ENCODE measurements around the gene LMTK2. TPM values are rescaled to one million over a fixed set of nuclear protein-coding genes. Genes with fewer than 3 reads are reported as not detected.
"Not testable (repeated sequence)": the region's sequence is repeated elsewhere in the genome, so short reads cannot be mapped to it uniquely, and the experiment has no call there.

LMTK2 gene
- total RNA-seq, 1 experiment from 2014 or later, result 9.3 TPM

- DNase-seq (ENCODE audit: low spot score), result no peak
Observed at GRCh38 chr7:98105942-98106544, 619 bp upstream of the LMTK2 start.

GRCh38 chr7:98107313-98107721, 655 bp downstream of the LMTK2 start:
- no peak for DNase-seq (ENCODE audit: low spot score)

GRCh38 chr7:98110249-98111022, 3.8 kb downstream of the LMTK2 start:
- no peak for DNase-seq (ENCODE audit: low spot score)

GRCh38 chr7:98112077-98112476, 5.4 kb downstream of the LMTK2 start:
- DNase-seq (ENCODE audit: low spot score), result no peak

GRCh38 chr7:98115746-98116525, 9.3 kb downstream of the LMTK2 start:
- DNase-seq (ENCODE audit: low spot score), result no peak

GRCh38 chr7:98116656-98117461, 10.2 kb downstream of the LMTK2 start:
- no peak for DNase-seq (ENCODE audit: low spot score)

- peak; percentile 58 for DNase-seq (ENCODE audit: low spot score)
Observed at GRCh38 chr7:98119256-98119918, 12.7 kb downstream of the LMTK2 start.

GRCh38 chr7:98120559-98120958, 13.9 kb downstream of the LMTK2 start:
- DNase-seq (ENCODE audit: low spot score), result no peak

- not testable (repeated sequence) for DNase-seq (ENCODE audit: low spot score)
Observed at GRCh38 chr7:98121388-98121787, 14.7 kb downstream of the LMTK2 start.

- DNase-seq (ENCODE audit: low spot score), result no peak
Observed at GRCh38 chr7:98123365-98123696, 16.7 kb downstream of the LMTK2 start.

- DNase-seq (ENCODE audit: low spot score), result no peak
Observed at GRCh38 chr7:98125759-98126158, 19.1 kb downstream of the LMTK2 start.

- DNase-seq (ENCODE audit: low spot score), result no peak
Observed at GRCh38 chr7:98126311-98127142, 19.9 kb downstream of the LMTK2 start.

GRCh38 chr7:98128346-98128745, 21.7 kb downstream of the LMTK2 start:
- no peak for DNase-seq (ENCODE audit: low spot score)

- DNase-seq (ENCODE audit: low spot score), result no peak
Observed at GRCh38 chr7:98130959-98131358, 24.3 kb downstream of the LMTK2 start.

GRCh38 chr7:98133181-98133580, 26.5 kb downstream of the LMTK2 start:
- DNase-seq (ENCODE audit: low spot score), result peak; percentile 62

- peak; percentile 82 for DNase-seq (ENCODE audit: low spot score)
Observed at GRCh38 chr7:98133621-98134303, 27.1 kb downstream of the LMTK2 start.

- DNase-seq (ENCODE audit: low spot score), result no peak
Observed at GRCh38 chr7:98134420-98135228, 28.0 kb downstream of the LMTK2 start.

- DNase-seq (ENCODE audit: low spot score), result no peak
Observed at GRCh38 chr7:98135984-98136383, 29.3 kb downstream of the LMTK2 start.

- DNase-seq (ENCODE audit: low spot score), result no peak
Observed at GRCh38 chr7:98136423-98136822, 29.8 kb downstream of the LMTK2 start.

All from A172 (cell line).